HCT116 (cell line): Measurements from ENCODE around the gene NIPA2. TPM values are rescaled to one million over a fixed set of nuclear protein-coding genes. Genes with fewer than 3 reads are reported as not detected.

Source experiments
- ATAC-seq: fragments of 200-7000 bp; cut with Tn5 transposase; 2 replicates; pipeline ENCODE4 v1.9.1; 2020; ENCODE audit warnings: mild to moderate bottlenecking, moderate library complexity
- BruUV-seq: library from RNA; stranded (reverse); fragments of 400-500 nt; replicated peaks from 2 replicates; lab custom pipeline; 2021; lab: Mats Ljungman, UMichigan
- CTCF ChIA-PET: fragments of 300-600 bp; sonication (Branson Sonifier 250); formaldehyde crosslinking; loops from one replicate; lab custom pipeline; 2021; ENCODE audit warnings: antibody characterized with exemption; lab: Charles Lee
- POLR2A ChIA-PET: fragments of 300-600, 350-600 bp; sonication (Branson Sonifier 250); formaldehyde crosslinking; loops from one replicate; lab custom pipeline; 2021; ENCODE audit warnings: antibody characterized with exemption; lab: Charles Lee
- RAD21 ChIA-PET, 2 experiments: fragments of 300-600 bp; sonication (Branson Sonifier 250); formaldehyde crosslinking; loops; one replicate each; lab custom pipeline; 2023; ENCODE audit warnings: low total read pairs in 2 of 2; ENCODE audit not compliant: uncharacterized antibody in 2 of 2, unreplicated experiment in 2 of 2, low non-redundant PET in 1 of 2; lab: Charles Lee
- DNase-seq: peaks from one replicate; pipeline ENCODE4 v3.0.0-alpha.2; 2010; ENCODE audit warnings: low read depth, low spot score
- H2AFZ ChIP-seq: fragments of 200-600 bp; shearing (Covaris generic), sonication (generic); 2 replicates; pipeline ENCODE4 v1.6.1; 2017; ENCODE audit warnings: low read depth, mixed run types, mixed read lengths, antibody characterized with exemption, low read length; ENCODE audit not compliant: poor library complexity, severe bottlenecking
- H3K27ac ChIP-seq: 2 replicates; pipeline ENCODE4 v1.5.1; 2012; ENCODE audit warnings: low read depth, low read length
- H3K27me3 ChIP-seq: fragments of 200-600 bp; sonication (generic); 2 replicates; pipeline ENCODE4 v1.6.1; 2016; ENCODE audit warnings: mixed run types, low read length, mixed read lengths; ENCODE audit not compliant: insufficient read depth
- H3K36me3 ChIP-seq, 2 experiments: fragments of 200-500 bp in 1 of 2; fragments of 200-600 bp in 1 of 2; sonication (Bioruptor generic) in 1 of 2; sonication (generic) in 1 of 2; 2 replicates each; pipeline versions ENCODE4 v1.5.1 to v1.6.1; 2014 to 2016; ENCODE audit warnings: low read length in 2 of 2, inconsistent platforms in 1 of 2, mixed read lengths in 1 of 2, mixed run types in 1 of 2; ENCODE audit not compliant: insufficient read depth in 2 of 2, control insufficient read depth in 1 of 2
- H3K4me1 ChIP-seq, 2 experiments: fragments of 200-600 bp in 1 of 2; sonication (generic) in 1 of 2; 2 replicates each; pipeline versions ENCODE4 v1.5.1 to v1.6.1; 2012 to 2017; ENCODE audit warnings: low read length in 2 of 2, inconsistent platforms in 1 of 2, mild to moderate bottlenecking in 1 of 2, mixed read lengths in 1 of 2, mixed run types in 1 of 2, moderate library complexity in 1 of 2; ENCODE audit not compliant: insufficient read depth in 2 of 2, control insufficient read depth in 1 of 2
- H3K4me2 ChIP-seq: fragments of 200-600 bp; sonication (generic); 2 replicates; pipeline ENCODE4 v1.6.1; 2017; ENCODE audit warnings: mixed run types, low read length, mixed read lengths
- H3K4me3 ChIP-seq, 2 experiments: fragments of 200-600 bp in 1 of 2; sonication (generic) in 1 of 2; replicated peaks in 1 of 2; 2 replicates each; pipeline ENCODE4 v1.5.1; 2011 to 2016; ENCODE audit warnings: low read length in 2 of 2, control low read depth in 1 of 2, low read depth in 1 of 2, mild to moderate bottlenecking in 1 of 2, mixed read lengths in 1 of 2, mixed run types in 1 of 2
- H3K79me2 ChIP-seq: fragments of 200-600 bp; sonication (generic); 2 replicates; pipeline ENCODE4 v1.6.1; 2017; ENCODE audit warnings: mild to moderate bottlenecking, mixed run types, low read length, moderate library complexity, mixed read lengths; ENCODE audit not compliant: insufficient read depth
- H3K9ac ChIP-seq: fragments of 200-600 bp; sonication (generic); 2 replicates; pipeline ENCODE4 v1.6.1; 2016; ENCODE audit warnings: low read length, mixed read lengths
- H3K9me2 ChIP-seq: fragments of 200-600 bp; sonication (generic), shearing (Covaris generic); 2 replicates; pipeline ENCODE4 v1.6.1; 2017; ENCODE audit warnings: mixed run types, mild to moderate bottlenecking, moderate library complexity; ENCODE audit not compliant: insufficient read depth
- H3K9me3 ChIP-seq, 2 experiments: fragments of 200-500 bp in 1 of 2; fragments of 200-600 bp in 1 of 2; sonication (Bioruptor generic) in 1 of 2; sonication (generic) in 1 of 2; 2 replicates each; pipeline ENCODE4 v1.6.1; 2014 to 2017; ENCODE audit warnings: low read length in 2 of 2, mixed read lengths in 2 of 2, inconsistent platforms in 1 of 2, low read depth in 1 of 2, mild to moderate bottlenecking in 1 of 2, mixed run types in 1 of 2, moderate library complexity in 1 of 2; ENCODE audit not compliant: control insufficient read depth in 1 of 2, insufficient read depth in 1 of 2
- H4K20me1 ChIP-seq: fragments of 200-600 bp; sonication (generic), shearing (Covaris generic); 2 replicates; pipeline ENCODE4 v1.6.1; 2017; ENCODE audit warnings: mixed run types, mild to moderate bottlenecking, moderate library complexity; ENCODE audit not compliant: insufficient read depth
- ATF3 ChIP-seq: IDR thresholded peaks from 2 replicates; pipeline ENCODE4 v1.6.1; 2012
- CBX3 ChIP-seq: IDR thresholded peaks from 2 replicates; pipeline ENCODE4 v1.6.1; 2012; ENCODE audit warnings: low read depth
- CTCF ChIP-seq, 3 experiments: fragments of 200-600 bp in 1 of 3; sonication (generic) in 1 of 3; IDR thresholded peaks in 2 of 3; conservative IDR thresholded peaks in 1 of 3; 2 replicates each; pipeline ENCODE4 v1.5.1; 2012 to 2017; ENCODE audit warnings: low read depth in 2 of 3, low read length in 2 of 3, antibody characterized with exemption in 1 of 3, borderline replicate concordance in 1 of 3, control low read depth in 1 of 3, mild to moderate bottlenecking in 1 of 3, mixed read lengths in 1 of 3, mixed run types in 1 of 3, moderate library complexity in 1 of 3; ENCODE audit not compliant: insufficient read depth in 1 of 3
- EZH2 ChIP-seq: fragments of 200-600 bp; sonication (generic); IDR thresholded peaks from 2 replicates; pipeline ENCODE4 v1.6.1; 2017; ENCODE audit warnings: antibody characterized with exemption, mixed run types
- FOSL1 ChIP-seq: IDR thresholded peaks from 2 replicates; pipeline ENCODE4 v1.6.1; 2012; ENCODE audit warnings: low read depth
- JUND ChIP-seq: IDR thresholded peaks from 2 replicates; pipeline ENCODE4 v1.6.1; 2012
- POLR2A ChIP-seq: IDR thresholded peaks from 2 replicates; pipeline ENCODE4 v1.7.0; 2011; ENCODE audit warnings: borderline replicate concordance; ENCODE audit not compliant: insufficient read depth, insufficient read length; ENCODE audit errors: extremely low read depth
- TCF7L2 ChIP-seq: IDR thresholded peaks from 2 replicates; pipeline ENCODE4 v1.7.0; 2011; ENCODE audit warnings: borderline replicate concordance, inconsistent platforms; ENCODE audit not compliant: insufficient read depth, insufficient read length; ENCODE audit errors: extremely low read depth
- ZFX ChIP-seq: fragments of 450-650 bp; IDR thresholded peaks from 2 replicates; pipeline ENCODE4 v1.6.1; 2017
- ZNF274 ChIP-seq: fragments of 200-500 bp; sonication (Bioruptor generic); IDR thresholded peaks from 2 replicates; pipeline ENCODE4 v1.6.1; 2014; ENCODE audit warnings: mild to moderate bottlenecking, low read depth, low read length, inconsistent platforms
- intact Hi-C: fragments of 100-400 bp; cut with micrococcal nuclease; formaldehyde crosslinking; loops from 2 replicates; pipeline ENCODE4 v1.10.0; 2022
- total RNA-seq: library from RNA; stranded (reverse); gene quantifications from one replicate; pipeline ENCODE4 v1.2.1, GENCODE V29; 2021; ENCODE audit not compliant: unreplicated experiment

NIPA2 gene
- total RNA-seq, 1 experiment from 2014 or later = 54.4 TPM

GRCh38 chr15:22861161-22861560 lies 22.7 kb downstream of the NIPA2 start:
- intact Hi-C loops = no loop called here
- H3K27me3 ChIP-seq = no peaks in the 10 kb centered on the region
- H3K9ac ChIP-seq = no peak overlapping the region
- RAD21 ChIA-PET = no interaction called here
- no peak overlapping the region for H3K27ac ChIP-seq
- DNase-seq (no peak), ATAC-seq (no peak)
- H3K4me2 ChIP-seq = no peak overlapping the region
- TF ChIP-seq CTCF (IDR thresholded peaks at IDR 0.05 in 2 of 3, conservative IDR thresholded peaks at IDR 0.05 in 1 of 3; ENCODE audit: borderline replicate concordance in 1 of 3, insufficient read depth in 1 of 3, low read depth in 2 of 3, low read length in 2 of 3) (no peak), FOSL1 (no peak), JUND (no peak), POLR2A (no peak), TCF7L2 (no peak), ZNF274 (no peak), EZH2 (no peak), ATF3 (no peak), ZFX (no peak), CBX3 (no peak)
- no peaks in the 10 kb centered on the region for H4K20me1 ChIP-seq
- H3K36me3 ChIP-seq = peaks cover 13 to 33% of the 10 kb centered on the region in 2 experiments
- CTCF ChIA-PET = no interaction called here
- no TSS peak for BruUV-seq
- no peaks in the 10 kb centered on the region for H3K9me2 ChIP-seq
- peaks cover 48% of the 10 kb centered on the region for H3K79me2 ChIP-seq
- H2AFZ ChIP-seq = no peak overlapping the region
- no peaks in the 10 kb centered on the region for H3K9me3 ChIP-seq
- H3K4me1 ChIP-seq = no peaks in the 10 kb centered on the region
- POLR2A ChIA-PET = no interaction called here
- H3K4me3 ChIP-seq = no peak overlapping the region
